WTC11 (cell line): Measurements from ENCODE around the gene GPR39.

Experiments
- ATF3 ChIP-seq: sonication (generic); formaldehyde crosslinking; conservative IDR thresholded peaks from 2 replicates; pipeline ENCODE4 v1.8.1; 2022; ENCODE audit warnings: mild to moderate bottlenecking, missing genetic modification reagents
- CTCF ChIP-seq: fragments of 200-600 bp; IDR thresholded peaks from 2 replicates; pipeline ENCODE4 v1.8.0; 2022; ENCODE audit warnings: antibody characterized with exemption
- GABPB1 ChIP-seq: sonication (generic); formaldehyde crosslinking; IDR thresholded peaks from 2 replicates; pipeline ENCODE4 v1.8.1; 2023; ENCODE audit warnings: mild to moderate bottlenecking, missing genetic modification reagents
- HMGXB4 ChIP-seq: sonication (generic); formaldehyde crosslinking; IDR thresholded peaks from 2 replicates; pipeline ENCODE4 v1.8.1; 2023; ENCODE audit warnings: mild to moderate bottlenecking, moderate library complexity, missing genetic modification reagents
- IRF2 ChIP-seq: sonication (generic); formaldehyde crosslinking; IDR thresholded peaks from 2 replicates; pipeline ENCODE4 v1.8.0; 2022; ENCODE audit warnings: low read depth, missing genetic modification reagents, borderline replicate concordance
- NR2C2 ChIP-seq: sonication (generic); formaldehyde crosslinking; IDR thresholded peaks from 2 replicates; pipeline ENCODE4 v1.8.0; 2022; ENCODE audit warnings: mild to moderate bottlenecking, missing genetic modification reagents
- ZNF138 ChIP-seq: sonication (generic); formaldehyde crosslinking; conservative IDR thresholded peaks from 2 replicates; pipeline ENCODE4 v1.8.1; 2022; ENCODE audit warnings: mild to moderate bottlenecking, moderate library complexity, missing genetic modification reagents
- ZNF671 ChIP-seq: fragments of 250-450 bp; sonication (Bioruptor Pico); IDR thresholded peaks from 2 replicates; pipeline ENCODE4 v1.8.0; 2021; ENCODE audit warnings: mild to moderate bottlenecking

- TF ChIP-seq IRF2 (CRISPR knock-in tag) (no peak), CTCF (no peak), GABPB1 (CRISPR knock-in tag) (no peak), ATF3 (CRISPR knock-in tag) (no peak), ZNF671 (no peak), NR2C2 (CRISPR knock-in tag) (no peak), HMGXB4 (no peak), ZNF138 (CRISPR knock-in tag) (no peak)
These were observed 261.9 kb downstream of the GPR39 start for GRCh38 chr2:132678483-132678882.
